ENCODE measurements around the gene BLVRB.

The BLVRB gene

DNA sequence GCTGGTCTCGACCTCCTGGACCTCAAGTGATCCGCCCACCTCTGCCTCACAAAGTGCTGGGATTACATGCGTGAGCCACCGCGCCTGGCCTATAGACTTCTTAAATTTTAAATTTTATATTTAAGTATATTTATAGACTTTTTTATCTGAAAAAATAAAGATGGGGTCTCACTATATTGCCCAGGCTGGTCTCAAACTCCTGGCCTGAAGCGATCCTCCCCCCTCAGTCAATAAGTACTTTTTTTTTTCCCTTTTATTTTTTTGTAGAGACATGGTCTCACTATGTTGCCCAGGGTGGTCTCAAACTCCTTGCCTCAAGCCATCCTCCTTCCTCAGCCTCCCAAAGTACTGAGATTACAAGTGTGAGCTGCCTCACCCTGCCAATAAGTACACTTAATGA is 41.6 kb downstream of the BLVRB start:
- in situ Hi-C loops (cut with MboI; ENCODE audit: low sequenced_read_pairs, unreplicated experiment) = no loop called here
- DNase-seq (ENCODE audit: low spot score) = no peak
- TF ChIP-seq CTCF (IDR thresholded peaks at IDR 0.05; ENCODE audit: borderline replicate concordance, control extremely low read depth, extremely low read depth, insufficient read depth, missing control alignments) = no peak

DNA sequence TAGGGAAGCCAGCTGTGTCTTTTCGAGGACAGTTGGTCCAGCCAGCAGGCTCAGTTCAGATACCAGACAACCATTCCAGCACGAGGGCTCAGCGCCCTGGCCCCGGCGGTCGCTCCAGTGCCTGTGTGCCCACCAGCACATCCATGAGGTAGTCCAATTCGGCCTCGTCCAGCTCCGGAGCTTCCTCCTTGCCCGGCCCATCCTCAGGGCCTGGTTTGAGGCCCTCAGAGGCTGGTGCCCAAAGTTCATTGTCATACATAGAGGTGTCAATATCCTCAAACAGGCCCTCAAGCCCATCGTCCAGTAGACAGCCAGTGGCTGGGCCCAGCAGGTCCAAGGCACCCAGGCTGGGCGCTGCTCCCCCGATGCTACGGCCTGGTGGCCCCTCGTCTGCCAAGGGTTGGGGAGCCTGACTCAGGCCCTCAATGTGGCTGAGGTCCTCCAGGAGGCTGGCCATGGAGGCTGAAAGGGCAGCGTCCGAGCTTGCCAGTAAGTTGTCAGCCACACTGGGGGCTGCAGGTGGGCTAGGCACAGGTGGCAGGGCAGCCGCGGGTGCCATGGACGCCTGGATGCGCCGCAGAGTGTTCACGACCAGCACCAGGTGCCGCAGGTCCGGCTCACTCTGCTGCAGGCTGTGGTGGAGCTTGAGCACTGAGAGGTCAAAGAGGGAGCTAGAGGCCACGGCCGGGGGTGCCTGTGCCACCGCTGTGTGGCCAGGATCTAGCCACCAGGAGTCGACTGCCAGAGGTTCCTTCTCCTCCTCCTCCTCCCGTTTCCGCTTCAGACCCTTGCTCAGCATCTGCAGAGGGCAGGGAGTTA is 42.6 kb downstream of the BLVRB start:
- in situ Hi-C loops (cut with MboI; ENCODE audit: low sequenced_read_pairs, unreplicated experiment) = no loop called here
- TF ChIP-seq CTCF (IDR thresholded peaks at IDR 0.05; ENCODE audit: borderline replicate concordance, control extremely low read depth, extremely low read depth, insufficient read depth, missing control alignments) = no peak
- DNase-seq (ENCODE audit: low spot score) = no peak

DNA sequence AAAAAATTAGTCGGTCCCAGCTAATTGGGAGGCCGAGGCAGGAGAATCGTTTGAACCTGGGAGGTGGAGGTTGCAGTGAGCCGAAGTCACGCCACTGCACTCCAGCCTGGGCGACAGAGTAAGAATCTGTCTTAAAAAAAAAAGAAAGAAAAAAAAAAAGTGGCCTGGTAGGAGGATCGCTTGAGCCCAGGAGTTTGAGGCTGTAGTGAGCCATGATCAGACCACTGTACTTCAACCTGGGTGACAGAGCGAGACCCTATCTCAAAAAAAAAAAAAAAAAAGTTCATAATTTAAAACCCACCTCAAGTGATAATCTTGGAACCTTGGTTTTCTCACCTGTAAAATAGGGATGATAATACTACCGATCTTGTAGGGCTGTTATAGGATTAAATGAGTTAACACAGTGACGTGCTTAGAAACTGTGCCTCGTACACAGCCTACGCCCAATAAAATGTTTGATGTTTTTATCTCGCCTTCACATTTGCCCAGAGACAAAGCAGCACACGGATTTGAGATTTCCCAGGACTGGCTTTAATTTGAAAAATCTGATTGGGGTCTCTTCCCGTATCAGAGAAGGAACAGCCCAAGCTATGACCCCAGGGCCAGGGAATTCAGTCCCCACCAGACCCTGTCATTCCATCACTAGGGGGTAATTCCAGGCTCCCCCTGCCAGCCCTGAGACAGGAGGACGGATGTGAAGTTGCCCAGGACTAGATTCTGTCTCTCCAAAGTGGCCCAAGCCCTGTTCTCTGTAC is 43.4 kb downstream of the BLVRB start:
- DNase-seq (ENCODE audit: low spot score) = no peak
- in situ Hi-C loops (cut with MboI; ENCODE audit: low sequenced_read_pairs, unreplicated experiment) = no loop called here
- TF ChIP-seq CTCF (IDR thresholded peaks at IDR 0.05; ENCODE audit: borderline replicate concordance, control extremely low read depth, extremely low read depth, insufficient read depth, missing control alignments) = no peak

GRCh38 chr19:40420766-40421765 is 44.5 kb downstream of the BLVRB start:
- TF ChIP-seq CTCF (IDR thresholded peaks at IDR 0.05; ENCODE audit: borderline replicate concordance, control extremely low read depth, extremely low read depth, insufficient read depth, missing control alignments) = peak; percentile 93
- DNase-seq (ENCODE audit: low spot score) = peak; percentile 84
- in situ Hi-C loops (cut with MboI; ENCODE audit: low sequenced_read_pairs, unreplicated experiment) = no loop called here

DNA sequence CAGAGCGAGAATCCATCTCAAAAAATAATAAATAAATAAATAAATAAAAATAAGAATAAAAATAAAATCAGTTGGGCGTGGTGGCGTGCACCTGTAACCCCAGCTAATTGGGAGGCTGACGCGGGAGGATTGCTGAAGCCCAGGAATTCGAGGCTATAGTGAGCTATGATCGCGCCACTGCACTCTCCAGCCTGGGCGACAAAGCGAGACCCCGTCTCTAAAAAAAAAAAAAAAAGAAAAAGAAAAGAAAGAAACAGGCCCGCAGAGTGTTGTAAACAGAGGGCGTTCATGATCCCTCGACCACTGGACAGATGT is 45.1 kb downstream of the BLVRB start:
- in situ Hi-C loops (cut with MboI; ENCODE audit: low sequenced_read_pairs, unreplicated experiment) = no loop called here
- DNase-seq (ENCODE audit: low spot score) = no peak
- TF ChIP-seq CTCF (IDR thresholded peaks at IDR 0.05; ENCODE audit: borderline replicate concordance, control extremely low read depth, extremely low read depth, insufficient read depth, missing control alignments) = no peak

DNA sequence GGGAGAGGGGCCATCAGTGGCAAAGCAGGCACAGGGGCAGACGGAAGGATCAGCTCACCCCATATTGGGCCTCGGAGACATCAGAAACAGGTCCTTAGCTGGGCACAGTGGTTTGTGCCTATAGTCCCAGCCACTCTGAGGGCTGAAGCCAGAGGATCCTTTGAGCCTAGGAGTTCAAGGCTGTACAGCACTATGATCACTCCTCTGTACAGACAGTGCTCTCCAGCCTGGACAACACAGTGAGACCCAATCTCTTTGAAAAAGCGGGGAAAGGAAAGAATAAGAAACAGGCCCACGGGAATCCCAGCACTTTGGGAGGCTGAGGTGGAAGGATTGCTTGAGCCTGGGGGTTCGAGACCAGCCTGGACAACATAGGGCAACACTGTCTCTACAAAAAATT is 45.8 kb downstream of the BLVRB start:
- in situ Hi-C loops (cut with MboI; ENCODE audit: low sequenced_read_pairs, unreplicated experiment) = no loop called here
- no peak for DNase-seq (ENCODE audit: low spot score)
- TF ChIP-seq CTCF (IDR thresholded peaks at IDR 0.05; ENCODE audit: borderline replicate concordance, control extremely low read depth, extremely low read depth, insufficient read depth, missing control alignments) = no peak

All from GM13976 (cell line).